GM12865 (cell line): ENCODE measurements around the gene CDC14A.
A peak's percentile ranks its signal among the peaks of the same experiment; 100 is the strongest.

Source experiments
- DNase-seq: peaks from one replicate; pipeline ENCODE4 v3.0.0; 2010; ENCODE audit warnings: low read depth
- H3K4me3 ChIP-seq: 2 replicates; pipeline ENCODE4 v1.5.1; 2011; ENCODE audit warnings: mild to moderate bottlenecking, low read depth, low read length, control low read depth
- TF ChIP-seq, protein P1 (sequence below): IDR thresholded peaks from 2 replicates; pipeline ENCODE4 v1.5.1; 2011; ENCODE audit warnings: low read length, control low read depth, low read depth, inconsistent platforms; ENCODE audit not compliant: insufficient read depth; ENCODE audit errors: missing control alignments

CDC14A gene

DNA sequence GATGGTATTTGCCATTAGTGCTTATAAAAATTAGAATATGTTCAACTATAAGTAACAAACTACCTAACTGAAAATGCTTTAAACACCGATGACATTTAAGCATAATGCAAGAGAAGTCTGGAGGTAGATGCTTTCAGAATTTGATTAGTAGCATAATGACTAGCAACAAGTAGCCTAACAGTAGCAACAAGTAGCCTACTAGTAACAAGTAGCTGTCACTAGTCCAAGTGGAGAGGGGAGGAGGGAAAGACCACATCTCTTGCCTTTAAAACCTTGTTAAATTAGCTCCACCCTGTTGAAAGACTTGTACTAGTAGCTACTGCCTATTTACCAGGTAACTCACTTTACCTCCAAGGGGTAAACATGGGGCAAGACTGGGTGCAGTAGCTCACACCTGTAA is 193.5 kb downstream of the CDC14A start:
- H3K4me3 ChIP-seq, result no peak overlapping the region
- TF ChIP-seq, protein P1, sequence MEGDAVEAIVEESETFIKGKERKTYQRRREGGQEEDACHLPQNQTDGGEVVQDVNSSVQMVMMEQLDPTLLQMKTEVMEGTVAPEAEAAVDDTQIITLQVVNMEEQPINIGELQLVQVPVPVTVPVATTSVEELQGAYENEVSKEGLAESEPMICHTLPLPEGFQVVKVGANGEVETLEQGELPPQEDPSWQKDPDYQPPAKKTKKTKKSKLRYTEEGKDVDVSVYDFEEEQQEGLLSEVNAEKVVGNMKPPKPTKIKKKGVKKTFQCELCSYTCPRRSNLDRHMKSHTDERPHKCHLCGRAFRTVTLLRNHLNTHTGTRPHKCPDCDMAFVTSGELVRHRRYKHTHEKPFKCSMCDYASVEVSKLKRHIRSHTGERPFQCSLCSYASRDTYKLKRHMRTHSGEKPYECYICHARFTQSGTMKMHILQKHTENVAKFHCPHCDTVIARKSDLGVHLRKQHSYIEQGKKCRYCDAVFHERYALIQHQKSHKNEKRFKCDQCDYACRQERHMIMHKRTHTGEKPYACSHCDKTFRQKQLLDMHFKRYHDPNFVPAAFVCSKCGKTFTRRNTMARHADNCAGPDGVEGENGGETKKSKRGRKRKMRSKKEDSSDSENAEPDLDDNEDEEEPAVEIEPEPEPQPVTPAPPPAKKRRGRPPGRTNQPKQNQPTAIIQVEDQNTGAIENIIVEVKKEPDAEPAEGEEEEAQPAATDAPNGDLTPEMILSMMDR, result no peak
- no peak for DNase-seq

DNA sequence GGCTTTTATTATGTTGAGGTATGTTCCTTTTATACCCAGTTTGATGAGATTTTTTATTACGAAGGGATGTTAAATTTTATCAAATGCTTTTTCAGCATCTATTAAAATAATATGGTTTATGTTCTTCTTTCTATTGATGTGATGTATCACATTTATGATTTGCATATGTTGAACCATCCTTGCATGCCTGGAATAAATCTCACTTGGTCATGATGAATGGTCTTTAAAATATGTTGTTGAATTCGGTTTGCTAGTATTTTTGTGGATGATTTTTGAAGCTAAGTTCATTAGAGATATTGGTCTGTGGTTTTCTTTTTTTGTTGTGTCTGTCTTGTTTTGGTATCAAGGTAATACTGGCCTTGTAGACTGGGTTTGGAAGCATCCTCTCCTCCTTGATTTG is 199.7 kb downstream of the CDC14A start:
- TF ChIP-seq, protein P1, result no peak
- H3K4me3 ChIP-seq, result no peak overlapping the region
- no peak for DNase-seq

DNA sequence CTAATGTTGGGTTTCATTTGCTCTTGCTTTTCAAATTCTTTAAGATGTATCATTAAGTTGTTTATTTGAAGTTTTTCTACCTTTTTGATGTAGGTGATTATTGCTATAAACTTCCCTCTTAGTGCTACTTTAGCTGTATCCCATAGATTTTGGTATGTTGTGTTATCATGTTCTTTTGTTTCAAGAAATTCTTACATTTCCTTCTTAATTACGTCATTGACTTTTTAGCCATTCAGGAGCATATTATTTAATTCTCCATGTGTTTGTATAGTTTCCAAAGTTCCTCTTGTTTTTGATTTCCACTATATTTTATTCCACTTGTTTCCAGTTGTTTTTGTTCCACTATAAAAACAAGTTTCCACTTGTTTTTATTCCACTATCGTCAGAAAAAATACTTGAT is 200.6 kb downstream of the CDC14A start:
- TF ChIP-seq, protein P1, result no peak
- DNase-seq, result no peak
- no peak overlapping the region for H3K4me3 ChIP-seq

DNA sequence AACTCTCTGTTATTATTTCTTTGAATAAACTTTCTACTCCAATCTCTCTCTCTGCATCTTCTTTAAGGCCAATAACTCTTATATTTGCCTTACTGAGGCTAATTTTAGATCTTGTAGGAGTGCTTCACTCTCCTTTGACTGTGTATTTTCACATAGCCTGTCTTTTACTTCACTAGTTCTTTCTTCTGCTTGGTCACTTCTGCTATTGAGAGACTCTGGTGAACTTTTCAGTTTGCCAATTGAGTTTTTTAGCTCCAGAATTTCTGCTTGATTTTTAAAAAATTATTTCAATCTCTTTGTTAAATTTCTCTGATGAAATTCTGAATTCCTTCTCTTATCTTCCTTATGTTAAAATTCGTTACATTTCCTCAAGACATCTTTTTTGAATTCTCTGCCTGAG is 203.9 kb downstream of the CDC14A start:
- no peak overlapping the region for H3K4me3 ChIP-seq
- no peak for DNase-seq
- TF ChIP-seq, protein P1, result no peak

DNA sequence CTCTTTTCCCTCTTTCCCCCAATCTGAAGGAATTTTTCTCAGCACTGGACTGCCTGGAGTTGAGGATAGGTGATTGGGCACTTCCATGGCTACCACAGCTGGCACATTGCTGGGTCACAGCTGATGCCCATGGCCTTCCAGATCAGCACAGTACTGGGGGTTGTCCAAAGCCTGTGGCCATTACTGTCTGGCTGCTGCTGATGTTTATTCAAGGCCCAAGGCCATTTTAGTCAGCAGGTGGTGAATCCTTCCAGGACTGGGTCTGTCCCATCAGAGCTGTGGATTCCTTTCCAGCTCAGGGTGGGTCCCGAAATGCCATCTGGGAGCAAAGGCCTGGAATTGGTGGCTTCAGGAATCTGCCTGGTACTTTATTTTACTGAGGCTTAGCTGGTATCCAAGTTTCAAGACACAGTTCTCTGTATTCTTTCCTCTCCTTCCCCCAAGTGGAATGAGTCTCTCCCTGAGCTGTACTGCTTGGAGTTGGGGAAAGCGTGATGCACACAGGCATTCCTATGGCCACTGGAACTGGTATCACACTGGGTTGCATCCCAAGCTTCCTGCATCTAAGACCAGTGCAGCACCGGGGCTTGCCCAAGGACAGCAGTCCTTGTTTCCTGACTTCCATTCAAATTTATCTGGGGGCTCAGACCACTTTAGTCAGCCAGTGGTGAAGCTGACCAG is 204.8 kb downstream of the CDC14A start:
- H3K4me3 ChIP-seq, result no peak overlapping the region
- DNase-seq, result no peak
- TF ChIP-seq, protein P1, result no peak

DNA sequence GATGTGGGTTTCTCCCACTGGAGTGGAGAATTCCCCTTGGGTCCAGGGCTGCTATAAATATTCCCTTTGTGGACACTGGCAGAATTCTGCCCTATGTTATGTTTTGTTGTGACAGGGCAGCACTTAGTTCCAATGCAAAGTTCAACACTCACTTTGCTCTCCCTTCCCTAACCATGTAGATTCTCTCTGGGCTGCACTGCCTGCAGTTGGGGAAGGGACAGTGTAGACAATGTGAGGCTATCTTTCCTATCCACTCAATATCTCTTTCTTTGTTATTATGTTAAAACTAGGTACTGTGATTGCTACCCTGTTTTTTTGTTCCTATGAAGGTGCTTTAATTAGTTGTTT is 205.3 kb downstream of the CDC14A start:
- H3K4me3 ChIP-seq, result no peak overlapping the region
- no peak for DNase-seq
- TF ChIP-seq, protein P1, result no peak

DNA sequence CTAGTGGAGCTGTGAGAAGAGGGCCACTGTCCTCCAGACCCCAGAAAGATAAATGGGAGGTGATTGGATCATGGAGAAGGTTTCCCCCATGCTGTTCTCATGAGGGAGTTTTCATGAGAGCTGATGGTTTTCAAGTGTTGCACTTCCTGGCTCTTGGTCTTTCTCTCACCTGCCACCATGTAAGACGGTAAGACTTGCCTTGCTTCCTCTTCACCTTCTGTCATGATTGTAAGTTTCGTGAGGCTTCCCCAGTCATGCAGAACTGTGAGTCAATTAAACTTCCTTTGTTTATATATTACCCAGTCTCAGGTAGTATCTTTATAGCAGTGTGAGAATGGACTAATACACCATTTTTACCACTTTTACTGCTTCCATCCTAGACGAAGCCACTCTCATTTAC is 213.2 kb downstream of the CDC14A start:
- DNase-seq, result peak; percentile 37
- TF ChIP-seq, protein P1, result no peak
- H3K4me3 ChIP-seq, result no peak overlapping the region
